Measurements from ENCODE around the gene AOPEP. TPM values are rescaled to one million over a fixed set of nuclear protein-coding genes. Genes with fewer than 3 reads are reported as not detected.

AOPEP gene
- total and polyA plus RNA-seq, 9 of the 15 experiments (the other 6 are each of a cell fraction or from before 2014, with no cell fraction given), result 4.5 to 19.3 (median 13.5) TPM

DNA sequence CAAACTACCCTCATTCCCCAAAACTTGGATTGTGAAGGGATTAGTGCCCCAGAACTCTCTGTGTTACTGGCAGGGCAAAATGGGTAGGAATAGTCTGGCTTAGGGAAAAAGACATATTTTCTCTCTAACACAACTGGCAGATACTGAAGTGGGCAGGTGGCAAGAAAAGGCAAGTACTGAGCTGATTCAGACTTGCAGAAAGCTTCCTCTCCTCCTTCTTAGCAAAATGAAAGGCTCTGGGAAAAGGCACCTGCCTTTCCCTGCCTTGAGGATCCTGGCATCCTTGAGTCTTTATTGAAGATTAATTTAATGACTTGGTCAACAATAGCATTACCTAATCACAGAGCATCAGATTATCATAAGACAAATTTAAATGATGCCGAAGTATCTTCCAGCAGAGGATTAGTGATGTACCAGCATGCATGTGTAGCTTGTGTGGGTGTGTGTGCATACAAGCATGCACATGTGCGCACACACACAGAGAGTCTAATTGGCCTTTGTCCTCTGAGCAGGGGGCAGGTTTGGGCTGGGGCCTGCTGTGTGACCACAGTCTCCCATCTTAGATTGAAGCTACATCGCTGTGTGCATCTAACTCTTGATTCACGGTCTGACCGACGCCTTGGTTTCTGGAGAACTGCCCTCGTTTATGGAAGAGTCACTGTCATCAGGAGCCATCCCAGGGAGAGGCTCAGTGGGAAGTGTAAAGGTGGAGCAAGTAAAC is 294.8 kb downstream of the AOPEP start:
- no TSS peak for BruUV-seq (replicated peaks)
- no peak for ATAC-seq
- intact Hi-C loops (cut with micrococcal nuclease) (no loop called here), in situ Hi-C loops (cut with MboI) (no loop called here)
- H3K9ac ChIP-seq (ENCODE audit: insufficient read depth in 1 of 2, low read depth in 2 of 2, low read length in 2 of 2), result no peak overlapping the region
- H3K4me2 ChIP-seq (ENCODE audit: insufficient read depth, low read length), result no peak overlapping the region
- no peak overlapping the region for H2AFZ ChIP-seq (ENCODE audit: low read depth, low read length)
- no peak for FAIRE-seq
- no peaks in the 10 kb centered on the region for H3K27me3 ChIP-seq (ENCODE audit: control insufficient read depth in 2 of 2, insufficient read depth in 2 of 2, low read length in 2 of 2)
- 75% methylated on average over 6 of the region's 7 CpGs for WGBS (ENCODE audit: insufficient coverage, low coverage, missing lambda C conversion rate)
- no peak for DNase-seq (ENCODE audit: extremely low read depth in 1 of 4, low spot score in 3 of 4)
- H3K36me3 ChIP-seq (ENCODE audit: control insufficient read depth, insufficient read depth, low read length), result peaks cover 13% of the 10 kb centered on the region; the same call in 2 of the 3 replicates
- CTCF ChIA-PET (ENCODE audit: low intra/inter-chr PET ratio), result no interaction called here
- no peaks in the 10 kb centered on the region for H3K9me3 ChIP-seq (replicated peaks; ENCODE audit: control insufficient read depth, insufficient read depth, low read depth, low read length)
- no peak overlapping the region for H3K4me3 ChIP-seq
- H3K27ac ChIP-seq (ENCODE audit: extremely low read depth, low read depth, low read length), result no peak overlapping the region
- H3K4me1 ChIP-seq (replicated peaks in 1 of 2; ENCODE audit: control insufficient read depth in 2 of 2, insufficient read depth in 2 of 2, low read length in 2 of 2), result peaks cover 4 to 17% of the 10 kb centered on the region in 2 experiments; a peak in 3 of 5 replicates
- H3K79me2 ChIP-seq (ENCODE audit: control insufficient read depth, insufficient read depth, low read length), result no peaks in the 10 kb centered on the region
- no peaks in the 10 kb centered on the region for H4K20me1 ChIP-seq (replicated peaks; ENCODE audit: control insufficient read depth, insufficient read depth, low read length)
- TF ChIP-seq, protein P1, sequence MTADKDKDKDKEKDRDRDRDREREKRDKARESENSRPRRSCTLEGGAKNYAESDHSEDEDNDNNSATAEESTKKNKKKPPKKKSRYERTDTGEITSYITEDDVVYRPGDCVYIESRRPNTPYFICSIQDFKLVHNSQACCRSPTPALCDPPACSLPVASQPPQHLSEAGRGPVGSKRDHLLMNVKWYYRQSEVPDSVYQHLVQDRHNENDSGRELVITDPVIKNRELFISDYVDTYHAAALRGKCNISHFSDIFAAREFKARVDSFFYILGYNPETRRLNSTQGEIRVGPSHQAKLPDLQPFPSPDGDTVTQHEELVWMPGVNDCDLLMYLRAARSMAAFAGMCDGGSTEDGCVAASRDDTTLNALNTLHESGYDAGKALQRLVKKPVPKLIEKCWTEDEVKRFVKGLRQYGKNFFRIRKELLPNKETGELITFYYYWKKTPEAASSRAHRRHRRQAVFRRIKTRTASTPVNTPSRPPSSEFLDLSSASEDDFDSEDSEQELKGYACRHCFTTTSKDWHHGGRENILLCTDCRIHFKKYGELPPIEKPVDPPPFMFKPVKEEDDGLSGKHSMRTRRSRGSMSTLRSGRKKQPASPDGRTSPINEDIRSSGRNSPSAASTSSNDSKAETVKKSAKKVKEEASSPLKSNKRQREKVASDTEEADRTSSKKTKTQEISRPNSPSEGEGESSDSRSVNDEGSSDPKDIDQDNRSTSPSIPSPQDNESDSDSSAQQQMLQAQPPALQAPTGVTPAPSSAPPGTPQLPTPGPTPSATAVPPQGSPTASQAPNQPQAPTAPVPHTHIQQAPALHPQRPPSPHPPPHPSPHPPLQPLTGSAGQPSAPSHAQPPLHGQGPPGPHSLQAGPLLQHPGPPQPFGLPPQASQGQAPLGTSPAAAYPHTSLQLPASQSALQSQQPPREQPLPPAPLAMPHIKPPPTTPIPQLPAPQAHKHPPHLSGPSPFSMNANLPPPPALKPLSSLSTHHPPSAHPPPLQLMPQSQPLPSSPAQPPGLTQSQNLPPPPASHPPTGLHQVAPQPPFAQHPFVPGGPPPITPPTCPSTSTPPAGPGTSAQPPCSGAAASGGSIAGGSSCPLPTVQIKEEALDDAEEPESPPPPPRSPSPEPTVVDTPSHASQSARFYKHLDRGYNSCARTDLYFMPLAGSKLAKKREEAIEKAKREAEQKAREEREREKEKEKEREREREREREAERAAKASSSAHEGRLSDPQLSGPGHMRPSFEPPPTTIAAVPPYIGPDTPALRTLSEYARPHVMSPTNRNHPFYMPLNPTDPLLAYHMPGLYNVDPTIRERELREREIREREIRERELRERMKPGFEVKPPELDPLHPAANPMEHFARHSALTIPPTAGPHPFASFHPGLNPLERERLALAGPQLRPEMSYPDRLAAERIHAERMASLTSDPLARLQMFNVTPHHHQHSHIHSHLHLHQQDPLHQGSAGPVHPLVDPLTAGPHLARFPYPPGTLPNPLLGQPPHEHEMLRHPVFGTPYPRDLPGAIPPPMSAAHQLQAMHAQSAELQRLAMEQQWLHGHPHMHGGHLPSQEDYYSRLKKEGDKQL (CRISPR knock-in tag; IDR thresholded peaks at IDR 0.05; ENCODE audit: borderline replicate concordance), result no peak
- TF ChIP-seq, protein P2, sequence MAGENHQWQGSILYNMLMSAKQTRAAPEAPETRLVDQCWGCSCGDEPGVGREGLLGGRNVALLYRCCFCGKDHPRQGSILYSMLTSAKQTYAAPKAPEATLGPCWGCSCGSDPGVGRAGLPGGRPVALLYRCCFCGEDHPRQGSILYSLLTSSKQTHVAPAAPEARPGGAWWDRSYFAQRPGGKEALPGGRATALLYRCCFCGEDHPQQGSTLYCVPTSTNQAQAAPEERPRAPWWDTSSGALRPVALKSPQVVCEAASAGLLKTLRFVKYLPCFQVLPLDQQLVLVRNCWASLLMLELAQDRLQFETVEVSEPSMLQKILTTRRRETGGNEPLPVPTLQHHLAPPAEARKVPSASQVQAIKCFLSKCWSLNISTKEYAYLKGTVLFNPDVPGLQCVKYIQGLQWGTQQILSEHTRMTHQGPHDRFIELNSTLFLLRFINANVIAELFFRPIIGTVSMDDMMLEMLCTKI (IDR thresholded peaks at IDR 0.05; ENCODE audit: partially characterized antibody), result no peak
- TF ChIP-seq, protein P3, sequence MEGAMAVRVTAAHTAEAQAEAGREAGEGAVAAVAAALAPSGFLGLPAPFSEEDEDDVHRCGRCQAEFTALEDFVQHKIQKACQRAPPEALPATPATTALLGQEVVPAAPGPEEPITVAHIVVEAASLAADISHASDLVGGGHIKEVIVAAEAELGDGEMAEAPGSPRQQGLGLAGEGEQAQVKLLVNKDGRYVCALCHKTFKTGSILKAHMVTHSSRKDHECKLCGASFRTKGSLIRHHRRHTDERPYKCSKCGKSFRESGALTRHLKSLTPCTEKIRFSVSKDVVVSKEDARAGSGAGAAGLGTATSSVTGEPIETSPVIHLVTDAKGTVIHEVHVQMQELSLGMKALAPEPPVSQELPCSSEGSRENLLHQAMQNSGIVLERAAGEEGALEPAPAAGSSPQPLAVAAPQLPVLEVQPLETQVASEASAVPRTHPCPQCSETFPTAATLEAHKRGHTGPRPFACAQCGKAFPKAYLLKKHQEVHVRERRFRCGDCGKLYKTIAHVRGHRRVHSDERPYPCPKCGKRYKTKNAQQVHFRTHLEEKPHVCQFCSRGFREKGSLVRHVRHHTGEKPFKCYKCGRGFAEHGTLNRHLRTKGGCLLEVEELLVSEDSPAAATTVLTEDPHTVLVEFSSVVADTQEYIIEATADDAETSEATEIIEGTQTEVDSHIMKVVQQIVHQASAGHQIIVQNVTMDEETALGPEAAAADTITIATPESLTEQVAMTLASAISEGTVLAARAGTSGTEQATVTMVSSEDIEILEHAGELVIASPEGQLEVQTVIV (CRISPR knock-in tag; IDR thresholded peaks at IDR 0.05; ENCODE audit: borderline replicate concordance), result no peak
- TF ChIP-seq CTBP1 (IDR thresholded peaks at IDR 0.05; ENCODE audit: borderline replicate concordance), result no peak
- TF ChIP-seq, protein P4, sequence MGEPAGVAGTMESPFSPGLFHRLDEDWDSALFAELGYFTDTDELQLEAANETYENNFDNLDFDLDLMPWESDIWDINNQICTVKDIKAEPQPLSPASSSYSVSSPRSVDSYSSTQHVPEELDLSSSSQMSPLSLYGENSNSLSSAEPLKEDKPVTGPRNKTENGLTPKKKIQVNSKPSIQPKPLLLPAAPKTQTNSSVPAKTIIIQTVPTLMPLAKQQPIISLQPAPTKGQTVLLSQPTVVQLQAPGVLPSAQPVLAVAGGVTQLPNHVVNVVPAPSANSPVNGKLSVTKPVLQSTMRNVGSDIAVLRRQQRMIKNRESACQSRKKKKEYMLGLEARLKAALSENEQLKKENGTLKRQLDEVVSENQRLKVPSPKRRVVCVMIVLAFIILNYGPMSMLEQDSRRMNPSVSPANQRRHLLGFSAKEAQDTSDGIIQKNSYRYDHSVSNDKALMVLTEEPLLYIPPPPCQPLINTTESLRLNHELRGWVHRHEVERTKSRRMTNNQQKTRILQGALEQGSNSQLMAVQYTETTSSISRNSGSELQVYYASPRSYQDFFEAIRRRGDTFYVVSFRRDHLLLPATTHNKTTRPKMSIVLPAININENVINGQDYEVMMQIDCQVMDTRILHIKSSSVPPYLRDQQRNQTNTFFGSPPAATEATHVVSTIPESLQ (CRISPR knock-in tag; IDR thresholded peaks at IDR 0.05), result no peak
- POLR2A ChIA-PET, result interaction anchor here (1.0 to 1.3 kb wide), 2 partner anchors 10 to 16 kb away, joined by 3 read pairs; no protein-coding TSS in a partner anchor
- H3K9me1 ChIP-seq (ENCODE audit: control insufficient read depth, insufficient read depth, low read length), result no peaks in the 10 kb centered on the region

All from K562 (cell line).